IMR-90 (cell line): ENCODE data around the gene AARSD1. TPM values are rescaled to one million over a fixed set of nuclear protein-coding genes. Genes with fewer than 3 reads are reported as not detected.

Experiments used
- ATAC-seq: fragments of 200-7000 bp; cut with Tn5 transposase; 2 replicates; pipeline ENCODE4 v1.9.1; 2020; ENCODE audit warnings: low read depth, mild to moderate bottlenecking, moderate library complexity
- BruUV-seq: library from RNA; stranded (reverse); fragments of 400-500 nt; replicated peaks from 2 replicates; lab custom pipeline; 2021; lab: Mats Ljungman, UMichigan
- CTCF ChIA-PET: fragments of 300-600 bp; formaldehyde crosslinking; extraction: SDS; loops from one replicate; lab custom pipeline; 2021; ENCODE audit warnings: antibody characterized with exemption; lab: Yijun Ruan, JAX
- POLR2A ChIA-PET: fragments of 300-600 bp; sonication (Branson Sonifier 250); formaldehyde crosslinking; loops from one replicate; lab custom pipeline; 2022; ENCODE audit warnings: antibody characterized with exemption; ENCODE audit not compliant: unreplicated experiment; lab: Charles Lee
- DNase-seq: peaks from one replicate; pipeline ENCODE4 v3.0.0; 2013
- H2AFZ ChIP-seq: replicated peaks from 2 replicates; pipeline ENCODE3; 2013; ENCODE audit warnings: low read length, mild to moderate bottlenecking; ENCODE audit not compliant: poor library complexity
- H2AK5ac ChIP-seq: 2 replicates; pipeline ENCODE4 v1.6.1; 2013; ENCODE audit warnings: low read depth, low read length, inconsistent platforms
- H2AK9ac ChIP-seq: replicated peaks from 2 replicates; pipeline ENCODE3; 2013; ENCODE audit warnings: mild to moderate bottlenecking, low read depth, low read length, moderate library complexity; ENCODE audit not compliant: poor library complexity
- H2BK120ac ChIP-seq: 2 replicates; pipeline ENCODE4 v1.6.1; 2013; ENCODE audit warnings: low read depth, low read length, inconsistent platforms
- H2BK15ac ChIP-seq: 3 replicates; pipeline ENCODE4 v1.6.1; 2013; ENCODE audit warnings: low read depth, low read length, inconsistent platforms
- H2BK20ac ChIP-seq: 2 replicates; pipeline ENCODE4 v1.6.1; 2013; ENCODE audit warnings: low read depth, mild to moderate bottlenecking, inconsistent platforms, low read length, moderate library complexity
- H2BK5ac ChIP-seq: 2 replicates; pipeline ENCODE4 v1.6.1; 2013; ENCODE audit warnings: mild to moderate bottlenecking, low read depth, low read length, inconsistent platforms; ENCODE audit not compliant: poor library complexity, severe bottlenecking
- H3K14ac ChIP-seq: replicated peaks from 2 replicates; pipeline ENCODE4 v1.6.1; 2013; ENCODE audit warnings: low read depth, low read length, inconsistent platforms
- H3K18ac ChIP-seq: 2 replicates; pipeline ENCODE4 v1.6.1; 2013; ENCODE audit warnings: low read depth, low read length, control low read depth
- H3K23ac ChIP-seq: 2 replicates; pipeline ENCODE4 v1.6.1; 2013; ENCODE audit warnings: low read depth, low read length, inconsistent platforms
- H3K27ac ChIP-seq: 2 replicates; pipeline ENCODE4 v1.5.1; 2013; ENCODE audit warnings: mild to moderate bottlenecking, control low read depth, low read length; ENCODE audit not compliant: insufficient read depth
- H3K27me3 ChIP-seq: 2 replicates; pipeline ENCODE4 v1.6.1; 2013; ENCODE audit warnings: low read length; ENCODE audit not compliant: control insufficient read depth, insufficient read depth
- H3K36me3 ChIP-seq: 2 replicates; pipeline ENCODE4 v1.6.1; 2013; ENCODE audit warnings: low read length, mixed read lengths; ENCODE audit not compliant: control insufficient read depth, insufficient read depth
- H3K4ac ChIP-seq: 2 replicates; pipeline ENCODE4 v1.6.1; 2013; ENCODE audit warnings: low read depth, low read length, inconsistent platforms
- H3K4me1 ChIP-seq: 2 replicates; pipeline ENCODE4 v1.6.1; 2013; ENCODE audit warnings: low read length, mixed read lengths; ENCODE audit not compliant: control insufficient read depth, insufficient read depth
- H3K4me2 ChIP-seq: 2 replicates; pipeline ENCODE4 v1.6.1; 2013; ENCODE audit warnings: low read depth, mild to moderate bottlenecking, control low read depth, low read length, moderate library complexity
- H3K4me3 ChIP-seq: 2 replicates; pipeline ENCODE4 v1.5.1; 2013; ENCODE audit warnings: low read depth, mild to moderate bottlenecking, control low read depth, low read length, moderate library complexity; ENCODE audit not compliant: insufficient read depth
- H3K56ac ChIP-seq: 2 replicates; pipeline ENCODE4 v1.6.1; 2013; ENCODE audit warnings: low read length, inconsistent platforms; ENCODE audit not compliant: insufficient read depth; ENCODE audit errors: extremely low read depth
- H3K79me1 ChIP-seq, 2 experiments: 2 replicates each; pipeline ENCODE4 v1.6.1; 2013; ENCODE audit warnings: low read length in 2 of 2, inconsistent platforms in 1 of 2, low read depth in 1 of 2
- H3K9ac ChIP-seq: 2 replicates; pipeline ENCODE4 v1.6.1; 2013; ENCODE audit warnings: low read depth, low read length, control low read depth
- H3K9me1 ChIP-seq: 2 replicates; pipeline ENCODE4 v1.6.1; 2013; ENCODE audit warnings: low read length, inconsistent platforms; ENCODE audit not compliant: insufficient read depth
- H3K9me3 ChIP-seq: 2 replicates; pipeline ENCODE4 v1.6.1; 2013; ENCODE audit warnings: low read length; ENCODE audit not compliant: control insufficient read depth, insufficient read depth
- H4K20me1 ChIP-seq: 2 replicates; pipeline ENCODE4 v1.6.1; 2013; ENCODE audit warnings: low read length, inconsistent platforms; ENCODE audit not compliant: insufficient read depth
- H4K5ac ChIP-seq: 2 replicates; pipeline ENCODE4 v1.6.1; 2013; ENCODE audit warnings: mild to moderate bottlenecking, low read depth, low read length, control low read depth
- H4K8ac ChIP-seq, 2 experiments: 2 replicates each; pipeline ENCODE4 v1.6.1; 2013; ENCODE audit warnings: low read depth in 2 of 2, low read length in 2 of 2, control low read depth in 1 of 2, inconsistent platforms in 1 of 2
- H4K91ac ChIP-seq: 2 replicates; pipeline ENCODE4 v1.6.1; 2013; ENCODE audit warnings: low read depth, low read length, inconsistent platforms; ENCODE audit not compliant: insufficient read depth
- BHLHE40 ChIP-seq: fragments of 150-350 bp; IDR thresholded peaks from 2 replicates; pipeline ENCODE4 v1.6.1; 2016; ENCODE audit warnings: mild to moderate bottlenecking, low read depth, low read length
- CEBPB ChIP-seq: IDR thresholded peaks from 2 replicates; pipeline ENCODE4 v1.6.1; 2012; ENCODE audit warnings: low read depth, low read length, improper control_type of control experiment
- CHD1 ChIP-seq: IDR thresholded peaks from 2 replicates; pipeline ENCODE4 v1.6.1; 2012; ENCODE audit warnings: low read depth, low read length, improper control_type of control experiment
- ELK1 ChIP-seq: fragments of 150-350 bp; IDR thresholded peaks from 2 replicates; pipeline ENCODE4 v1.6.1; 2016; ENCODE audit warnings: low read depth, mild to moderate bottlenecking, low read length, moderate library complexity, borderline replicate concordance
- FOS ChIP-seq: fragments of 150-350 bp; IDR thresholded peaks from 2 replicates; pipeline ENCODE4 v1.6.1; 2016; ENCODE audit warnings: low read depth, low read length
- MAFK ChIP-seq: IDR thresholded peaks from 2 replicates; pipeline ENCODE4 v1.6.1; 2012; ENCODE audit warnings: low read depth, low read length, improper control_type of control experiment
- MAZ ChIP-seq: IDR thresholded peaks from 2 replicates; pipeline ENCODE4 v1.6.1; 2012; ENCODE audit warnings: low read depth, mild to moderate bottlenecking, low read length, improper control_type of control experiment, moderate library complexity, borderline replicate concordance
- MXI1 ChIP-seq: IDR thresholded peaks from 2 replicates; pipeline ENCODE4 v1.6.1; 2012; ENCODE audit warnings: low read depth, mild to moderate bottlenecking, low read length, moderate library complexity, borderline replicate concordance
- NFE2L2 ChIP-seq: fragments of 150-350 bp; IDR thresholded peaks from 2 replicates; pipeline ENCODE4 v1.6.1; 2016; ENCODE audit warnings: low read depth, mild to moderate bottlenecking, low read length
- POLR2A ChIP-seq: IDR thresholded peaks from 2 replicates; pipeline ENCODE4 v1.6.1; 2012; ENCODE audit warnings: mild to moderate bottlenecking, low read depth, low read length
- RAD21 ChIP-seq: IDR thresholded peaks from 2 replicates; pipeline ENCODE4 v1.6.1; 2012; ENCODE audit warnings: low read length, improper control_type of control experiment
- RCOR1 ChIP-seq: IDR thresholded peaks from 2 replicates; pipeline ENCODE4 v1.6.1; 2012; ENCODE audit warnings: mild to moderate bottlenecking, low read length, improper control_type of control experiment; ENCODE audit not compliant: insufficient replicate concordance
- RFX5 ChIP-seq: IDR thresholded peaks from 2 replicates; pipeline ENCODE4 v1.8.0; 2012; ENCODE audit warnings: low read depth, mild to moderate bottlenecking, low read length, moderate library complexity
- SMC3 ChIP-seq: fragments of 150-350 bp; IDR thresholded peaks from 2 replicates; pipeline ENCODE4 v1.6.1; 2016; ENCODE audit warnings: low read depth, mild to moderate bottlenecking, antibody characterized with exemption, low read length, moderate library complexity
- WGBS, 2 experiments: methylation state at CpG; one replicate each; pipeline versions ENCODE4 v1.1.5 to v1.1.7; 2013; ENCODE audit warnings: missing lambda C conversion rate in 2 of 2; ENCODE audit not compliant: insufficient read length in 1 of 2; ENCODE audit errors: extremely low coverage in 2 of 2; 5-methylcytosine and 5-hydroxymethylcytosine counted together
- dilution Hi-C: fragments of 300-500 bp; cut with HindIII; formaldehyde crosslinking; loops from one replicate; pipeline ENCODE4 v1.14.3; 2018; ENCODE audit warnings: low sequenced_read_pairs; ENCODE audit not compliant: unreplicated experiment
- in situ Hi-C: fragments of 300-500 bp; cut with MboI; formaldehyde crosslinking; loops from 3 replicates; pipeline ENCODE4 v1.14.3; 2019; ENCODE audit warnings: low sequenced_read_pairs, inconsistent platforms, mixed read lengths
- intact Hi-C: fragments of 100-400 bp; cut with micrococcal nuclease; formaldehyde crosslinking; loops from 2 replicates; pipeline ENCODE4 v1.10.0; 2022
- polyA plus RNA-seq, 3 experiments: library from polyadenylated mRNA; depleted of rRNA; stranded (reverse); fragments of >200 nt; gene quantifications; 2 replicates each; pipeline ENCODE4 v1.2.3, GENCODE V29; 2012; ENCODE audit warnings: low replicate concordance in 1 of 3
- total RNA-seq: library from RNA; depleted of rRNA; stranded (reverse); fragments of >200 nt; gene quantifications from 2 replicates; pipeline ENCODE4 v1.2.3, GENCODE V29; 2012
- TF ChIP-seq, protein P1 (sequence below): fragments of 150-350 bp; IDR thresholded peaks from 2 replicates; pipeline ENCODE4 v1.6.1; 2017; ENCODE audit warnings: mild to moderate bottlenecking, antibody characterized with exemption, low read length, low read depth
- TF ChIP-seq, protein P2 (sequence below): conservative IDR thresholded peaks from 2 replicates; pipeline ENCODE4 v1.5.1; 2012; ENCODE audit warnings: mild to moderate bottlenecking, low read depth, low read length, improper control_type of control experiment

AARSD1 gene
- total and polyA plus RNA-seq, 2 of the 4 experiments (the other 2 are of a cell fraction): 55.0 to 58.9 TPM

DNA sequence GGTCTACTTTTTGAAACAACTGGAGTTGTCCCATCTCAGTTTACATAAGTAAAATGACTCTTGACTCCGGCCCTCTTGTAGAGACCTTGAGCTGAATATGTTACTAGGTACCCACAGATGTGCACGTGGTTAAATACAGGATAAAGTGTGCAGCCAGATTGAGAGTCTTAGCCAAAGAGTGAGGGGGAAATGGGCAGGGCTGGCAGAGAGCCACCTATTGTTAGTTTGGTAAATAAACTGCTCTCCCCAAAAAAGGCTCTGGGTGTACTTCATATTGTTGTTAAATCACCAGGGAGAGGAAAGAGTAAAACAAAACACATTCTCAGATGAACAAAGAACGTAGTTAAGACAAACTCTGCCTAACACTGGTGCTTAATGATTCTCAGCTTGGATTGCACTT lies 43.3 kb downstream of the AARSD1 start:
- no TSS peak for BruUV-seq
- peaks cover 30% of the 10 kb centered on the region for H3K27me3 ChIP-seq
- H4K8ac ChIP-seq: no peak overlapping the region
- in situ Hi-C loops: no loop called here
- no peak overlapping the region for H3K9ac ChIP-seq
- H3K23ac ChIP-seq: no peak overlapping the region
- H2AK5ac ChIP-seq: no peak overlapping the region
- H3K14ac ChIP-seq: no peak overlapping the region
- ChIA-PET CTCF (interaction anchor here (0.8 kb wide), 1 partner anchor 78 kb away, joined by 3 read pairs; no protein-coding TSS in a partner anchor), POLR2A (interaction anchor here (0.6 kb wide), 1 partner anchor 49 kb away, joined by 6 read pairs; no protein-coding TSS in a partner anchor)
- 0% methylated on average over 1 of the region's 3 CpGs; no CpG with 5 or more reads in 1 of the 2 experiments for WGBS, 2 experiments
- H3K18ac ChIP-seq: no peak overlapping the region
- no peak overlapping the region for H3K4me2 ChIP-seq
- no peak overlapping the region for H2BK5ac ChIP-seq
- no peak overlapping the region for H3K56ac ChIP-seq
- DNase-seq (no peak), ATAC-seq (no peak)
- no peaks in the 10 kb centered on the region for H3K9me1 ChIP-seq
- H3K4me3 ChIP-seq: no peak overlapping the region
- no peaks in the 10 kb centered on the region for H4K20me1 ChIP-seq
- H2BK120ac ChIP-seq: no peak overlapping the region
- dilution Hi-C loops: no loop called here
- no peak overlapping the region for H4K5ac ChIP-seq
- no peak overlapping the region for H2AFZ ChIP-seq
- H4K91ac ChIP-seq: no peak overlapping the region
- H3K79me1 ChIP-seq: no peaks in the 10 kb centered on the region
- no peaks in the 10 kb centered on the region for H3K4me1 ChIP-seq
- no peak overlapping the region for H3K4ac ChIP-seq
- no peaks in the 10 kb centered on the region for H3K36me3 ChIP-seq
- intact Hi-C loops: no loop called here
- no peak for TF ChIP-seq ELK1
- TF ChIP-seq, protein P1, sequence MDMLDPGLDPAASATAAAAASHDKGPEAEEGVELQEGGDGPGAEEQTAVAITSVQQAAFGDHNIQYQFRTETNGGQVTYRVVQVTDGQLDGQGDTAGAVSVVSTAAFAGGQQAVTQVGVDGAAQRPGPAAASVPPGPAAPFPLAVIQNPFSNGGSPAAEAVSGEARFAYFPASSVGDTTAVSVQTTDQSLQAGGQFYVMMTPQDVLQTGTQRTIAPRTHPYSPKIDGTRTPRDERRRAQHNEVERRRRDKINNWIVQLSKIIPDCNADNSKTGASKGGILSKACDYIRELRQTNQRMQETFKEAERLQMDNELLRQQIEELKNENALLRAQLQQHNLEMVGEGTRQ: no peak
- TF ChIP-seq CHD1: no peak
- TF ChIP-seq POLR2A: no peak
- no peak for TF ChIP-seq RAD21
- no peak for TF ChIP-seq MXI1
- no peak for TF ChIP-seq NFE2L2
- no peak for TF ChIP-seq RFX5
- TF ChIP-seq MAZ: no peak
- TF ChIP-seq, protein P2, sequence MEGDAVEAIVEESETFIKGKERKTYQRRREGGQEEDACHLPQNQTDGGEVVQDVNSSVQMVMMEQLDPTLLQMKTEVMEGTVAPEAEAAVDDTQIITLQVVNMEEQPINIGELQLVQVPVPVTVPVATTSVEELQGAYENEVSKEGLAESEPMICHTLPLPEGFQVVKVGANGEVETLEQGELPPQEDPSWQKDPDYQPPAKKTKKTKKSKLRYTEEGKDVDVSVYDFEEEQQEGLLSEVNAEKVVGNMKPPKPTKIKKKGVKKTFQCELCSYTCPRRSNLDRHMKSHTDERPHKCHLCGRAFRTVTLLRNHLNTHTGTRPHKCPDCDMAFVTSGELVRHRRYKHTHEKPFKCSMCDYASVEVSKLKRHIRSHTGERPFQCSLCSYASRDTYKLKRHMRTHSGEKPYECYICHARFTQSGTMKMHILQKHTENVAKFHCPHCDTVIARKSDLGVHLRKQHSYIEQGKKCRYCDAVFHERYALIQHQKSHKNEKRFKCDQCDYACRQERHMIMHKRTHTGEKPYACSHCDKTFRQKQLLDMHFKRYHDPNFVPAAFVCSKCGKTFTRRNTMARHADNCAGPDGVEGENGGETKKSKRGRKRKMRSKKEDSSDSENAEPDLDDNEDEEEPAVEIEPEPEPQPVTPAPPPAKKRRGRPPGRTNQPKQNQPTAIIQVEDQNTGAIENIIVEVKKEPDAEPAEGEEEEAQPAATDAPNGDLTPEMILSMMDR: no peak
- TF ChIP-seq RCOR1: no peak
- no peak for TF ChIP-seq BHLHE40
- no peak for TF ChIP-seq MAFK
- no peak for TF ChIP-seq FOS
- no peak for TF ChIP-seq SMC3
- TF ChIP-seq CEBPB: no peak
- no peak overlapping the region for H2AK9ac ChIP-seq
- no peaks in the 10 kb centered on the region for H3K9me3 ChIP-seq
- H2BK15ac ChIP-seq: no peak overlapping the region
- no peak overlapping the region for H3K27ac ChIP-seq
- H2BK20ac ChIP-seq: no peak overlapping the region
